Duodenal mucosa (tissue), 2 donors: ENCODE data around the gene CREBRF.
"Not testable (repeated sequence)": the region's sequence is repeated elsewhere in the genome, so short reads cannot be mapped to it uniquely, and the experiment has no call there.

Experiments used
- H3K27ac ChIP-seq: one replicate; pipeline ENCODE4 v1.7.0; 2013; ENCODE audit warnings: low read depth, low read length
- H3K27me3 ChIP-seq, 2 donors: one replicate each; pipeline ENCODE4 v1.7.0; 2013; ENCODE audit warnings: low read length in 2 of 2, control low read depth in 1 of 2; ENCODE audit not compliant: insufficient read depth in 2 of 2, control insufficient read depth in 1 of 2
- H3K36me3 ChIP-seq, 2 donors: one replicate each; pipeline ENCODE4 v1.7.0; 2013; ENCODE audit warnings: low read length in 2 of 2, control low read depth in 1 of 2; ENCODE audit not compliant: insufficient read depth in 2 of 2, control insufficient read depth in 1 of 2
- H3K4me1 ChIP-seq, 2 donors: one replicate each; pipeline ENCODE4 v1.7.0; 2013; ENCODE audit warnings: low read length in 2 of 2, control low read depth in 1 of 2; ENCODE audit not compliant: insufficient read depth in 2 of 2, control insufficient read depth in 1 of 2
- H3K4me3 ChIP-seq, 2 donors: one replicate each; pipeline ENCODE4 v1.7.0; 2013; ENCODE audit warnings: low read length in 2 of 2, low read depth in 1 of 2
- H3K9ac ChIP-seq, 2 donors: one replicate each; pipeline ENCODE4 v1.7.0; 2013; ENCODE audit warnings: low read length in 2 of 2, low read depth in 1 of 2
- H3K9me3 ChIP-seq, 2 donors: one replicate each; pipeline ENCODE4 v1.7.0; 2013; ENCODE audit warnings: low read length in 2 of 2, control low read depth in 1 of 2; ENCODE audit not compliant: control insufficient read depth in 1 of 2

The CREBRF gene

DNA sequence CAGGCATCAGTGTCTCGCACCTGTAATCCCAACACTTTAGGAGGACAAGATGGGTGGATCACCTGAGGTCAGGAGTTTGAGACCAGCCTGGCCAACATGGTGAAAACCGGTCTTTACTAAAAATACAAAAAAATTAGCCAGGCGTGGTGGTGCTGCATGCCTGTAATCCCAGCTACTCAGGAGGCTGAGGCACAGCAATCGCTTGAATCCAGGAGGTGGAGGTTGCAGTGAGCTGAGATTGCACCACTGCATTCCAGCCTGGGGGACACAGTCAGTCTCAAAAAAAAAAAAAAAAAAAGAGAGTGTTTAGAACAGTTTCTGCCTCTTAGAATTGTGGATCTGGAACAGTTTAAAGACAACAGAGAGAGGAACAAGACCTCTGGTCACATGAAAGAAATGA is 20.3 kb downstream of the CREBRF start:
- not testable (repeated sequence) for H3K9me3 ChIP-seq, H3K27me3 ChIP-seq, H3K4me1 ChIP-seq, H3K36me3 ChIP-seq, H3K9ac ChIP-seq, H3K27ac ChIP-seq, H3K4me3 ChIP-seq

- Histone ChIP-seq H3K4me1 (no peaks in the 10 kb centered on the region), H3K27me3 (no peaks in the 10 kb centered on the region), H3K9me3 (no peaks in the 10 kb centered on the region), H3K4me3 (no peak overlapping the region), H3K27ac (no peak overlapping the region), H3K9ac (no peak overlapping the region), H3K36me3 (peaks cover 13 to 14% of the 10 kb centered on the region in 2 donors)
Measured at GRCh38 chr5:173078878-173079277, 22.7 kb downstream of the CREBRF start.

GRCh38 chr5:173089581-173089980 is 33.4 kb downstream of the CREBRF start:
- no peak overlapping the region for H3K9ac ChIP-seq
- no peak overlapping the region for H3K4me3 ChIP-seq
- H3K27ac ChIP-seq = no peak overlapping the region
- H3K27me3 ChIP-seq = no peaks in the 10 kb centered on the region
- H3K36me3 ChIP-seq = peaks cover 8 to 21% of the 10 kb centered on the region in 2 donors
- no peaks in the 10 kb centered on the region for H3K9me3 ChIP-seq
- peaks cover 4 to 14% of the 10 kb centered on the region in 2 donors for H3K4me1 ChIP-seq

- Histone ChIP-seq H3K9me3 (no peaks in the 10 kb centered on the region), H3K9ac (no peak overlapping the region), H3K36me3 (peaks cover 8 to 21% of the 10 kb centered on the region in 2 donors), H3K27me3 (no peaks in the 10 kb centered on the region), H3K4me1 (peaks cover 4 to 14% of the 10 kb centered on the region in 2 donors), H3K27ac (no peak overlapping the region), H3K4me3 (no peak overlapping the region)
Measured at GRCh38 chr5:173090639-173091038, 34.5 kb downstream of the CREBRF start.

DNA sequence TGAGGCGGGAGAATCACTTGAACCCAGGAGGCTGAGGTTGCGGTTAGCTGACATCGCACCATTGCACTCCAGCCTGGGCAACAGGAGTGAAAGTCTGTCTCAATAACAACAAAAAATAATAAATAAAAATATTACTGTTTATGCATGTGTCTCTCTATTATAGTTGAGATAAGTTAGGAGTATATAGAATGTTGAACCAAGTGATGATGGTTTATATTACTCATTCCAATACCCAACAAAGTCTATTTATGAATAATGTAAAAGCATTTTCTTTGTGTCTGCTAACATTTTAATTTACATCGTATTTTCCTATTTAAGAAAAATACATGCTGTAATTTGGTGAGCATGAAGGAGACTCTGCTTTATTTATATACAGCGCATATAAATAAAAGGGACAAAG is 35.8 kb downstream of the CREBRF start:
- H3K36me3 ChIP-seq = peaks cover 8 to 15% of the 10 kb centered on the region in 2 donors
- no peaks in the 10 kb centered on the region for H3K27me3 ChIP-seq
- no peak overlapping the region for H3K27ac ChIP-seq
- no peak overlapping the region for H3K9ac ChIP-seq
- no peak overlapping the region for H3K4me3 ChIP-seq
- peaks cover 4 to 14% of the 10 kb centered on the region in 2 donors for H3K4me1 ChIP-seq
- H3K9me3 ChIP-seq = no peaks in the 10 kb centered on the region

GRCh38 chr5:173093606-173094005 is 37.5 kb downstream of the CREBRF start:
- no peak overlapping the region for H3K4me3 ChIP-seq
- no peaks in the 10 kb centered on the region for H3K27me3 ChIP-seq
- no peak overlapping the region for H3K27ac ChIP-seq
- no peak overlapping the region for H3K9ac ChIP-seq
- peaks cover 8 to 12% of the 10 kb centered on the region in 2 donors for H3K36me3 ChIP-seq
- peaks cover 4 to 14% of the 10 kb centered on the region in 2 donors for H3K4me1 ChIP-seq
- H3K9me3 ChIP-seq = no peaks in the 10 kb centered on the region

DNA sequence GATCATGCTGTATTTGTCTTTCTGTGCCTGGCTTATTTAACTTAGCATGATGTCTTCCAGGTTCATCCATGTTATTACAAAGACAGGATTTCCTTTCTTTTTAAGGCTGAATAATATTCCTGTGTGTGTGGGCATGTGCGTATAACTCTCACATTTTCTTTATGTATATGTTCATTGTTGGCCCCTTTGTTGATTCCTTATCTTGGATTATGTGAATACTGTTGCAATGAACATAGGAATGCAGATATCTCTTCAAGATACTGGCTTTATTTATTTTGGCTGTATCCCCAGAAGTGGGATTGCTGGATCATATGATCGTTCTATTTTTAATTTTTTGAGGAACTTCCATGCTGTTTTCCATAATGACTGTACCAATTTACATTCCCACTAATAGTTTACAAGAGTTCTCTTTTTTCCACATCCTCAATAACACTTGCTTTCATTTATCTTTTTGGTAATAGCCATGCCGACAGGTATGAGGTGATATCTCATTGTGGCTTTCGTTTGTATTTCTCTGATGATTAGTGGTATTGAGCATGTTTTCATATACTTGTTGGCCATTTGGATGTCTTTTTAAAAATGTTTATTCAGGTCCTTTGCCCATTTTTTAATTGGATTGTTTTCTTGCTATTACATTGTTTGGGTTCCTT is 38.0 kb downstream of the CREBRF start:
- no peak overlapping the region for H3K27ac ChIP-seq
- peaks cover 8 to 12% of the 10 kb centered on the region in 2 donors for H3K36me3 ChIP-seq
- H3K9ac ChIP-seq = no peak overlapping the region
- H3K9me3 ChIP-seq = no peaks in the 10 kb centered on the region
- H3K27me3 ChIP-seq = no peaks in the 10 kb centered on the region
- H3K4me1 ChIP-seq = peaks cover 4 to 14% of the 10 kb centered on the region in 2 donors
- H3K4me3 ChIP-seq = no peak overlapping the region

DNA sequence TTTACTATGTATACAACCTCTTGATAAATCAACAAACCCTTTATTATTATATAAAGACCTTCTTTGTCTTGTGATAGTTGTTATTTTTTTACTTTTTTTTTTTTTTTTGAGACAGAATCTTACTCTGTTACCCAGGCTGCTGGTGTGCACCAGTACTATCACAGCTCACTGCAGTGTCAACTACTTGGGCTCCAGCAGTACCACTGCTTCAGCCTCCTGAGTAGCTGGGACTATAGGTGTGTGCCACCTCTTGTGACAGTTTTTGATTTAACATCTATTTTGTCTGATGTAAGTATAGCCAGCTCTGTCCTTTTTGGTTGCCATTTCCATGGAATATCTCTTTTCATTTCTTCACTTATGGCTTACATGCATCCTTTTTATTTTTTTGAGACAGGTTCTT is 42.6 kb downstream of the CREBRF start:
- Histone ChIP-seq H3K27ac (no peak overlapping the region), H3K4me1 (peaks cover 0 to 4% of the 10 kb centered on the region in 2 donors), H3K4me3 (no peak overlapping the region), H3K9me3 (peaks cover 3 to 5% of the 10 kb centered on the region in 2 donors), H3K27me3 (no peaks in the 10 kb centered on the region), H3K9ac (no peak overlapping the region), H3K36me3 (peaks cover 3 to 7% of the 10 kb centered on the region in 2 donors)

GRCh38 chr5:173099461-173099860 is 43.3 kb downstream of the CREBRF start:
- Histone ChIP-seq H3K27ac (no peak overlapping the region), H3K27me3 (no peaks in the 10 kb centered on the region), H3K9me3 (peaks cover 3 to 5% of the 10 kb centered on the region in 2 donors), H3K4me3 (no peak overlapping the region), H3K9ac (no peak overlapping the region), H3K4me1 (no peaks in the 10 kb centered on the region), H3K36me3 (peaks cover 3 to 7% of the 10 kb centered on the region in 2 donors)

GRCh38 chr5:173101245-173101644 is 45.1 kb downstream of the CREBRF start:
- no peaks in the 10 kb centered on the region for H3K27me3 ChIP-seq
- H3K9me3 ChIP-seq = peaks cover 3 to 5% of the 10 kb centered on the region in 2 donors
- no peaks in the 10 kb centered on the region for H3K4me1 ChIP-seq
- H3K9ac ChIP-seq = no peak overlapping the region
- peaks cover 3 to 7% of the 10 kb centered on the region in 2 donors for H3K36me3 ChIP-seq
- no peak overlapping the region for H3K4me3 ChIP-seq
- no peak overlapping the region for H3K27ac ChIP-seq
